OCI-LY3 (cell line): ENCODE measurements around the gene EXO1.

Source experiments
- H2AFZ ChIP-seq: fragments of 200-600, 300-600 bp; shearing (Covaris generic); 2 replicates; pipeline ENCODE4 v1.6.0; 2014; ENCODE audit warnings: antibody characterized with exemption, low read depth, low read length
- H3K27ac ChIP-seq: fragments of 200-600, 300-600 bp; sonication (generic); 2 replicates; pipeline ENCODE4 v1.5.1; 2014; ENCODE audit warnings: mild to moderate bottlenecking, low read length, moderate library complexity, mixed read lengths
- H3K27me3 ChIP-seq: fragments of 200-600, 300-600 bp; sonication (generic); 2 replicates; pipeline ENCODE4 v1.6.1; 2014; ENCODE audit warnings: low read depth, low read length, mixed read lengths
- H3K36me3 ChIP-seq: fragments of 200-600, 300-600 bp; sonication (generic); replicated peaks from 2 replicates; pipeline ENCODE3; 2014; ENCODE audit warnings: low read depth, low read length, mixed read lengths
- H3K4me1 ChIP-seq: fragments of 300-600, 200-600 bp; sonication (generic); 2 replicates; pipeline ENCODE4 v1.6.1; 2014; ENCODE audit warnings: low read length, mixed read lengths
- H3K4me2 ChIP-seq: fragments of 200-600, 300-600 bp; sonication (generic); 2 replicates; pipeline ENCODE4 v1.6.1; 2014; ENCODE audit warnings: low read length, mixed read lengths
- H3K4me3 ChIP-seq: fragments of 300-600, 200-600 bp; sonication (generic); 2 replicates; pipeline ENCODE4 v1.5.1; 2014; ENCODE audit warnings: antibody characterized with exemption, mild to moderate bottlenecking, low read length, moderate library complexity
- H3K79me2 ChIP-seq: fragments of 300-600, 200-600 bp; shearing (Covaris generic); 2 replicates; pipeline ENCODE4 v1.6.1; 2014; ENCODE audit warnings: mild to moderate bottlenecking, low read length, mixed read lengths
- H3K9ac ChIP-seq: fragments of 300-600, 200-600 bp; shearing (Covaris generic); 2 replicates; pipeline ENCODE4 v1.6.0; 2014; ENCODE audit warnings: mild to moderate bottlenecking, low read length, moderate library complexity
- H3K9me3 ChIP-seq: fragments of 200-600, 300-600 bp; shearing (Covaris generic); 2 replicates; pipeline ENCODE4 v1.6.1; 2014; ENCODE audit warnings: low read length, mixed read lengths; ENCODE audit not compliant: insufficient read depth
- H4K20me1 ChIP-seq: fragments of 200-600, 300-600 bp; sonication (generic); 2 replicates; pipeline ENCODE4 v1.6.1; 2016; ENCODE audit warnings: low read length, mixed read lengths; ENCODE audit not compliant: insufficient read depth
- CTCF ChIP-seq: fragments of 200-600, 300-600 bp; sonication (generic); IDR thresholded peaks from 2 replicates; pipeline ENCODE4 v1.5.1; 2014; ENCODE audit warnings: antibody characterized with exemption, low read length, low read depth
- EZH2phosphoT487 ChIP-seq: fragments of 200-600 bp; shearing (Covaris generic); IDR thresholded peaks from 2 replicates; pipeline ENCODE4 v1.6.1; 2018; ENCODE audit warnings: antibody characterized with exemption, mixed run types, low read depth

The EXO1 gene

GRCh38 chr1:241817331-241817792, 30.6 kb upstream of the EXO1 start:
- Histone ChIP-seq H4K20me1 (no peaks in the 10 kb centered on the region), H3K27ac (no peak overlapping the region), H3K9me3 (no peaks in the 10 kb centered on the region), H3K79me2 (no peaks in the 10 kb centered on the region), H3K4me1 (peaks cover 26% of the 10 kb centered on the region), H3K36me3 (no peaks in the 10 kb centered on the region), H3K4me3 (peak overlapping the region; percentile 40), H2AFZ (no peak overlapping the region), H3K27me3 (peaks cover 8% of the 10 kb centered on the region; the same call in 1 of the 2 replicates), H3K9ac (no peak overlapping the region), H3K4me2 (peak overlapping the region; percentile 67)
- TF ChIP-seq EZH2phosphoT487, result no peak
- no peak for TF ChIP-seq CTCF

GRCh38 chr1:241817956-241818612, 29.9 kb upstream of the EXO1 start:
- Histone ChIP-seq H2AFZ (no peak overlapping the region), H3K4me2 (peak overlapping the region; percentile 67), H3K9me3 (no peaks in the 10 kb centered on the region), H3K4me1 (peaks cover 26% of the 10 kb centered on the region), H3K27me3 (peaks cover 8% of the 10 kb centered on the region; the same call in 1 of the 2 replicates), H3K79me2 (no peaks in the 10 kb centered on the region), H3K9ac (no peak overlapping the region), H4K20me1 (no peaks in the 10 kb centered on the region), H3K27ac (no peak overlapping the region), H3K4me3 (peak overlapping the region; percentile 40; the same call in 1 of the 2 replicates), H3K36me3 (no peaks in the 10 kb centered on the region)
- TF ChIP-seq CTCF (no peak), EZH2phosphoT487 (0 out of 2 replicates have a peak, but pooled peaks have one; percentile 45)

DNA sequence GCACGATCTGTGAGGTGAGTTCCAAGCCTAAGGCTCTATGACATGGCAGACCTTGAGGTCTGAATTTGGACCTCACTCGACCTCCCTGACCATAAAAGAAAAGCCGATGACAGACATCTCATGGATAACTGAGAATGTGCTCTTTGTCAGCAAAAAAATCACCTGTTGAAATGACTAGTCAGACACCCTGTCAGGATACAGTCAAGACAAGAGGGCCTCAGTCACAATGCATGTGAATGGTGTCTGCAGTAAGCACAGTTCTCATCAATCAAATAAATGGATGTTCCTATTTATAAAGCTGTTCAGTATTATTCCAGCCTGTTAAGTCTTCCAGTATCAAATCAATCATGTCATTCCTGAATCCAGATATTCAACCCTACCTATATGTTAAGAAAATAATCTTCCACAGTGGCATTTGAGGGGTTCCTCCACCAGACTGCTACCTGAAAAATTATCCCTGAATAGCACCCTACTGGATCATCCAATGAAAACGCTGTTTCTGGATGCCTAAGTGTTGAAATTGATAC, 28.6 kb upstream of the EXO1 start:
- no peaks in the 10 kb centered on the region for H3K79me2 ChIP-seq
- H3K4me2 ChIP-seq, result no peak overlapping the region
- H2AFZ ChIP-seq, result no peak overlapping the region
- no peak for TF ChIP-seq CTCF
- no peak overlapping the region for H3K4me3 ChIP-seq
- no peaks in the 10 kb centered on the region for H3K36me3 ChIP-seq
- no peaks in the 10 kb centered on the region for H3K9me3 ChIP-seq
- no peak overlapping the region for H3K27ac ChIP-seq
- peaks cover 8% of the 10 kb centered on the region; the same call in 1 of the 2 replicates for H3K27me3 ChIP-seq
- H3K4me1 ChIP-seq, result peaks cover 26% of the 10 kb centered on the region
- H3K9ac ChIP-seq, result no peak overlapping the region
- H4K20me1 ChIP-seq, result no peaks in the 10 kb centered on the region

DNA sequence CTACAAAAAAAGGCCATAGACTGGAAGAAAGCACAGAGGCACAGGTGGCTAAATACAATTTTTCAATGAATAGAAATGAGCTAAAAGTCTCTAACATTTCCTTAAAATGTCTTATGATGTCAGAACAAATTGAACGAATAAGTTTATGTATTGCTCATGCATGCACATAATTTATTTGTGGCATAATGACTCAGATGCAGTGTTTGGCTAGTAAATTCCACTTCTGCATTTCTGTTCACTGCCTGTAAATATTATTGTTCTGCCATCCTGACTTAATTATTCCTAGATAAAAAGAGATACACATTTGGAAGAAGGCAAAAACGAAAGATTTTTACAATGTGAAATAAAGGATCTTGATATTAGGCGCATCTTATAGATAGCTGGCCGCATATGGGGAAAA, 26.6 kb upstream of the EXO1 start:
- no peaks in the 10 kb centered on the region for H3K79me2 ChIP-seq

More for the DNA sequence above, 26.6 kb upstream of the EXO1 start:
- H3K4me1 ChIP-seq, result peaks cover 26% of the 10 kb centered on the region
- H3K27me3 ChIP-seq, result peaks cover 8% of the 10 kb centered on the region; the same call in 1 of the 2 replicates
- H3K4me2 ChIP-seq, result no peak overlapping the region
- no peak for TF ChIP-seq EZH2phosphoT487
- no peak for TF ChIP-seq CTCF
- H3K4me3 ChIP-seq, result no peak overlapping the region
- H2AFZ ChIP-seq, result no peak overlapping the region
- H3K36me3 ChIP-seq, result no peaks in the 10 kb centered on the region
- H4K20me1 ChIP-seq, result no peaks in the 10 kb centered on the region
- no peak overlapping the region for H3K27ac ChIP-seq
- H3K9ac ChIP-seq, result no peak overlapping the region
- H3K9me3 ChIP-seq, result no peaks in the 10 kb centered on the region
